ENCODE data around the gene DNMT3B.

Gene DNMT3B

DNA sequence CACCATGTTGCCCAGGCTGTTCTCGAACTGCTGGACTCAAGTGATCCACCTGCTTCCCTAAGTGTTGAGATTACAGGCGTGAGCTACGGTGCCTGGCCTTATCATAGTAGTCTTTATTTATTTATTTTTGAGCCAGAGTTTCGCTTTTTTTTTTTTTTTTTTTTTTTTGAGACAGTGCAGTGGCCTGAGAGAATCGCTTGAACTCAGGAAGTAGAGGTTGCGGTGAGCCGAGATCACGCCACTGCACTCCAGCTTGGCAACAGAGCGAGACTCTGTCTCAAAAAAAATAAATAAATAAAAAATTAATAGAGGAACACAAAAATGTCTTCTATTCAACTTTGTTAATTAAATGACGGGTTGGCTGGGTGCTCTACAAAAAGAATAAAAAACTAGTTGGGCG lies 70.5 kb downstream of the DNMT3B start:
- H3K9me3 ChIP-seq (ENCODE audit: insufficient read depth, low read length, severe bottlenecking), result no peaks in the 10 kb centered on the region
- TF ChIP-seq, protein P1, sequence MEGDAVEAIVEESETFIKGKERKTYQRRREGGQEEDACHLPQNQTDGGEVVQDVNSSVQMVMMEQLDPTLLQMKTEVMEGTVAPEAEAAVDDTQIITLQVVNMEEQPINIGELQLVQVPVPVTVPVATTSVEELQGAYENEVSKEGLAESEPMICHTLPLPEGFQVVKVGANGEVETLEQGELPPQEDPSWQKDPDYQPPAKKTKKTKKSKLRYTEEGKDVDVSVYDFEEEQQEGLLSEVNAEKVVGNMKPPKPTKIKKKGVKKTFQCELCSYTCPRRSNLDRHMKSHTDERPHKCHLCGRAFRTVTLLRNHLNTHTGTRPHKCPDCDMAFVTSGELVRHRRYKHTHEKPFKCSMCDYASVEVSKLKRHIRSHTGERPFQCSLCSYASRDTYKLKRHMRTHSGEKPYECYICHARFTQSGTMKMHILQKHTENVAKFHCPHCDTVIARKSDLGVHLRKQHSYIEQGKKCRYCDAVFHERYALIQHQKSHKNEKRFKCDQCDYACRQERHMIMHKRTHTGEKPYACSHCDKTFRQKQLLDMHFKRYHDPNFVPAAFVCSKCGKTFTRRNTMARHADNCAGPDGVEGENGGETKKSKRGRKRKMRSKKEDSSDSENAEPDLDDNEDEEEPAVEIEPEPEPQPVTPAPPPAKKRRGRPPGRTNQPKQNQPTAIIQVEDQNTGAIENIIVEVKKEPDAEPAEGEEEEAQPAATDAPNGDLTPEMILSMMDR (IDR thresholded peaks at IDR 0.05; ENCODE audit: borderline replicate concordance, extremely low read depth, low read length, poor library complexity, severe bottlenecking), result no peak
- no peak for TF ChIP-seq EZH2 (IDR thresholded peaks at IDR 0.05; ENCODE audit: borderline replicate concordance, low read depth, low read length, severe bottlenecking)

DNA sequence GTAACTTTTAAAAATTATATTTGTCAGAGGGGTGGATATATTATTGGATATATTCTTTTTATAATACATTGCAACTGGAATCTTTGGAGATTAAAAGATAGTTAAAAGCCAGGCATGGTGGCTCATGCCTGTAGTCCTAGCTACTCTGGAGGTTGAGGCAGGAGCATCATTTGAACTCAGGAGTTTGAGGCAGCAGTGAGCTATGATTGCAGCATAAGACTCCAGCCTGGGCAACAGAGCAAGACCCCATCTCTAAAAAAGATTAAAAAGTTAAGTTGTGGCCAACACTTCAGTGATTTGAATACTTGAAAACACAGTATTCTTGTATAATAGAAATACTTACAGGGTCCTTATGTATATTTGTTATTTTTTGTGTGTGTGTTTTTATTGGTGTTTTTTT lies 72.8 kb downstream of the DNMT3B start:
- Histone ChIP-seq H2AFZ (ENCODE audit: low read depth, low read length) (no peak overlapping the region), H3K4me1 (ENCODE audit: insufficient read depth, low read length) (no peaks in the 10 kb centered on the region), H3K27me3 (ENCODE audit: insufficient read depth, low read length, poor library complexity) (no peaks in the 10 kb centered on the region), H3K79me2 (ENCODE audit: insufficient read depth, low read length) (peaks cover 94% of the 10 kb centered on the region), H3K9ac (ENCODE audit: low read depth, low read length) (no peak overlapping the region), H3K27ac (ENCODE audit: low read length) (no peak overlapping the region), H3K4me3 (ENCODE audit: low read depth in 1 of 2, low read length in 2 of 2) (no peak overlapping the region), H3K4me2 (ENCODE audit: insufficient read depth, low read length) (no peak overlapping the region), H3K9me3 (ENCODE audit: insufficient read depth, low read length, severe bottlenecking) (no peaks in the 10 kb centered on the region), H3K36me3 (ENCODE audit: insufficient read depth, low read length) (peaks cover 94% of the 10 kb centered on the region), H4K20me1 (ENCODE audit: insufficient read depth, low read length) (peaks cover 81% of the 10 kb centered on the region)
- TF ChIP-seq EZH2 (IDR thresholded peaks at IDR 0.05; ENCODE audit: borderline replicate concordance, low read depth, low read length, severe bottlenecking), result no peak
- TF ChIP-seq, protein P1 (IDR thresholded peaks at IDR 0.05; ENCODE audit: borderline replicate concordance, extremely low read depth, low read length, poor library complexity, severe bottlenecking), result no peak
- no peak for DNase-seq
- no peak for ATAC-seq (ENCODE audit: insufficient read depth, low read depth)

More for the DNA sequence above, 70.5 kb downstream of the DNMT3B start:
- Histone ChIP-seq H3K79me2 (ENCODE audit: insufficient read depth, low read length) (peaks cover 95% of the 10 kb centered on the region), H3K4me2 (ENCODE audit: insufficient read depth, low read length) (no peak overlapping the region), H3K36me3 (ENCODE audit: insufficient read depth, low read length) (peaks cover 94% of the 10 kb centered on the region), H4K20me1 (ENCODE audit: insufficient read depth, low read length) (peaks cover 83% of the 10 kb centered on the region), H3K27ac (ENCODE audit: low read length) (no peak overlapping the region), H2AFZ (ENCODE audit: low read depth, low read length) (no peak overlapping the region), H3K27me3 (ENCODE audit: insufficient read depth, low read length, poor library complexity) (no peaks in the 10 kb centered on the region), H3K9ac (ENCODE audit: low read depth, low read length) (no peak overlapping the region), H3K4me1 (ENCODE audit: insufficient read depth, low read length) (peaks cover 8% of the 10 kb centered on the region; the same call in 1 of the 2 replicates), H3K4me3 (ENCODE audit: low read depth in 1 of 2, low read length in 2 of 2) (no peak overlapping the region)
- ATAC-seq (ENCODE audit: insufficient read depth, low read depth) (no peak), DNase-seq (no peak)

DNA sequence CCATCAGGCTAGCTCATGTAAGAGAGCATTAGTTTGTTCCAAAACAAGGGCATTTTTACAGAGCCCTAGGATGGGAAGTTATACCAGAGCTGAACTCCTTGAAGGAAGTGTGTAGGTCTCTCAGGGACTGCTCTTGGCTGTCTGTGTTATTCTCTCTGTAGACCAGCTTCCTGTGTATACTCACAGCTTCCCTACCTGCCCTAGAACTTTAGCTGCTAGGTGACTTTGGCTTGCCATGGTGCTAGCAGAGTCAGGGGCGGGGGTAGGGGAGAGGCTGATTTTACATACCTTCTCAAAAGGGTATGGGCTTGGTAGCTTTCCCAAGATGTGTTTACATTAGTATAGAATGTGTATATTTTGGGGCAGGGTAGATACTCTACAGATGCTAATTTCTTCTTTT lies 75.0 kb downstream of the DNMT3B start:
- TF ChIP-seq, protein P1 (IDR thresholded peaks at IDR 0.05; ENCODE audit: borderline replicate concordance, extremely low read depth, low read length, poor library complexity, severe bottlenecking), result no peak
- no peak for TF ChIP-seq EZH2 (IDR thresholded peaks at IDR 0.05; ENCODE audit: borderline replicate concordance, low read depth, low read length, severe bottlenecking)
- Histone ChIP-seq H4K20me1 (ENCODE audit: insufficient read depth, low read length) (peaks cover 72% of the 10 kb centered on the region), H3K9ac (ENCODE audit: low read depth, low read length) (no peak overlapping the region), H3K27me3 (ENCODE audit: insufficient read depth, low read length, poor library complexity) (no peaks in the 10 kb centered on the region), H2AFZ (ENCODE audit: low read depth, low read length) (no peak overlapping the region), H3K4me1 (ENCODE audit: insufficient read depth, low read length) (no peaks in the 10 kb centered on the region), H3K27ac (ENCODE audit: low read length) (no peak overlapping the region), H3K4me3 (ENCODE audit: low read depth in 1 of 2, low read length in 2 of 2) (no peak overlapping the region), H3K79me2 (ENCODE audit: insufficient read depth, low read length) (peaks cover 90% of the 10 kb centered on the region), H3K36me3 (ENCODE audit: insufficient read depth, low read length) (peaks cover 92% of the 10 kb centered on the region), H3K4me2 (ENCODE audit: insufficient read depth, low read length) (no peak overlapping the region), H3K9me3 (ENCODE audit: insufficient read depth, low read length, severe bottlenecking) (no peaks in the 10 kb centered on the region)
- no peak for DNase-seq
- no peak; the same call in 2 of the 3 replicates for ATAC-seq (ENCODE audit: insufficient read depth, low read depth)

Measured in DND-41 (cell line).